Measurements from ENCODE around the gene BSN.

DNA sequence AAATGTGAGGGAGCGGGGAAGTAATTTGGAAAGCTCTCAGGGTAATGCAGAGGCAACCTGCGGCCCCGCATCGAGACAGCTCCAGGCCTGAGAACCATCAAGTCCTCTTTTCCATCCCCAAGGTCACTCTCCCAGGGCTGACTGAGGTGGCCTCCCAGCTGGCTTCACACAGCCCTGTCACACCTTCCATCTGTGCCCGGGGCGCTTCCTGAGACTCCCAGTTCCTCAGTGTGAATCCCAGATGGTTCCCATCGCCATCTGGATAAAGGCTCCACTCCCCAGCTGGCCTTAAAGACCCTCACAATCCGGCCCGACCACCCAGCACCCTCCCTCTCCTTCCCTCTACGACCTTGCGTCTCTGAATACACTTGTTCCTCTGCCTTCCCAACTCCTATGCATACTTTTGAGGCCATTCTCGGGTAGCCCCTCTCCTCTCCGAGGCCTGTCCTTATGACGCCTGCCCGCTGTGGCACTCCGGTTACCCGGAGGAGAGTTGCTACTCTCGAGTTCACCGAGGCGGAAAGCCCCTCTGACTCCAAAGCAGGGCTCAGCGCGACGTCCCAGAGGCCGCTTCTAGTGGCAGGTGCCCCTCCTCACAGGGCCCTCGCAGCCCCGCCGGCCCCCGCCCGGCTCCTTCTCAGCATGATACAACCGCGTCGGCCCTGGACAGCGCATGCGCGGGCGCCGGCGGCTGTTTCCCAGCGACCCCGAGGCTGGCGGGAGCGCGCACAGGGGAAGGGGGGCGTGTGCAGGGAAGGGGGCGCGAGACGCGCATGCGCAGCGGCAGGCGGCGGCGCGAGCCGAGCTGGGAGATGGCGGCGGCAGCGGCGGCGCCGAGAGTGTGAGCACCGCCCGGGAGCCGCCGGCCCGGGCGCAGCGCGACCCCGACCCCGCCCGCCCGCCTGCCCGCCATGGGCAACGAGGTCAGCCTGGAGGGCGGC, at the start of gene BSN:
- TF ChIP-seq, protein P1, sequence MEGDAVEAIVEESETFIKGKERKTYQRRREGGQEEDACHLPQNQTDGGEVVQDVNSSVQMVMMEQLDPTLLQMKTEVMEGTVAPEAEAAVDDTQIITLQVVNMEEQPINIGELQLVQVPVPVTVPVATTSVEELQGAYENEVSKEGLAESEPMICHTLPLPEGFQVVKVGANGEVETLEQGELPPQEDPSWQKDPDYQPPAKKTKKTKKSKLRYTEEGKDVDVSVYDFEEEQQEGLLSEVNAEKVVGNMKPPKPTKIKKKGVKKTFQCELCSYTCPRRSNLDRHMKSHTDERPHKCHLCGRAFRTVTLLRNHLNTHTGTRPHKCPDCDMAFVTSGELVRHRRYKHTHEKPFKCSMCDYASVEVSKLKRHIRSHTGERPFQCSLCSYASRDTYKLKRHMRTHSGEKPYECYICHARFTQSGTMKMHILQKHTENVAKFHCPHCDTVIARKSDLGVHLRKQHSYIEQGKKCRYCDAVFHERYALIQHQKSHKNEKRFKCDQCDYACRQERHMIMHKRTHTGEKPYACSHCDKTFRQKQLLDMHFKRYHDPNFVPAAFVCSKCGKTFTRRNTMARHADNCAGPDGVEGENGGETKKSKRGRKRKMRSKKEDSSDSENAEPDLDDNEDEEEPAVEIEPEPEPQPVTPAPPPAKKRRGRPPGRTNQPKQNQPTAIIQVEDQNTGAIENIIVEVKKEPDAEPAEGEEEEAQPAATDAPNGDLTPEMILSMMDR (conservative IDR thresholded peaks at IDR 0.05), result no peak
- no peak for TF ChIP-seq EZH2 (IDR thresholded peaks at IDR 0.05; ENCODE audit: low read depth)
